KMS-11 (cell line): Measurements from ENCODE around the gene OR9Q1.

Experiments used
- H2AFZ ChIP-seq: fragments of 200-600 bp; sonication (generic); 2 replicates; pipeline ENCODE4 v1.6.1; 2016; ENCODE audit warnings: antibody characterized with exemption, mixed run types, low read depth
- H3K27ac ChIP-seq: fragments of 200-600 bp; sonication (generic); 2 replicates; pipeline ENCODE4 v1.6.1; 2016; ENCODE audit warnings: mild to moderate bottlenecking, mixed run types
- H3K27me3 ChIP-seq: fragments of 200-600 bp; sonication (generic); 2 replicates; pipeline ENCODE4 v1.6.1; 2017; ENCODE audit warnings: mild to moderate bottlenecking, low read depth, mixed run types, moderate library complexity; ENCODE audit not compliant: insufficient read depth
- H3K36me3 ChIP-seq: fragments of 200-600 bp; sonication (generic); 2 replicates; pipeline ENCODE4 v1.6.1; 2017; ENCODE audit warnings: mild to moderate bottlenecking, mixed run types; ENCODE audit not compliant: insufficient read depth
- H3K4me1 ChIP-seq: fragments of 200-600 bp; sonication (generic); 2 replicates; pipeline ENCODE4 v1.6.1; 2016; ENCODE audit warnings: mild to moderate bottlenecking, low read depth, mixed run types; ENCODE audit not compliant: poor library complexity, severe bottlenecking
- H3K4me2 ChIP-seq: fragments of 200-600 bp; sonication (generic); 2 replicates; pipeline ENCODE4 v1.7.0; 2016; ENCODE audit warnings: mild to moderate bottlenecking, mixed run types
- H3K4me3 ChIP-seq: fragments of 200-600 bp; sonication (generic); IDR thresholded peaks from 2 replicates; pipeline ENCODE4 v1.6.1; 2017; ENCODE audit warnings: low read depth, low read length, mixed read lengths; ENCODE audit not compliant: insufficient read depth
- H3K79me2 ChIP-seq: fragments of 200-600 bp; sonication (generic); 2 replicates; pipeline ENCODE4 v1.6.1; 2016; ENCODE audit warnings: low read depth, mixed run types; ENCODE audit not compliant: insufficient read depth
- H3K9ac ChIP-seq: fragments of 200-600 bp; sonication (generic); 2 replicates; pipeline ENCODE4 v1.6.1; 2016; ENCODE audit warnings: mild to moderate bottlenecking, mixed run types
- H4K20me1 ChIP-seq: fragments of 200-600 bp; sonication (generic); 2 replicates; pipeline ENCODE4 v1.6.1; 2016; ENCODE audit warnings: mild to moderate bottlenecking, mixed run types; ENCODE audit not compliant: insufficient read depth
- TF ChIP-seq, protein P1 (sequence below): fragments of 200-600 bp; sonication (generic); conservative IDR thresholded peaks from 2 replicates; pipeline ENCODE4 v1.6.1; 2017; ENCODE audit warnings: low read depth, mild to moderate bottlenecking, antibody characterized with exemption, low read length, moderate library complexity, mixed read lengths

The OR9Q1 gene

DNA sequence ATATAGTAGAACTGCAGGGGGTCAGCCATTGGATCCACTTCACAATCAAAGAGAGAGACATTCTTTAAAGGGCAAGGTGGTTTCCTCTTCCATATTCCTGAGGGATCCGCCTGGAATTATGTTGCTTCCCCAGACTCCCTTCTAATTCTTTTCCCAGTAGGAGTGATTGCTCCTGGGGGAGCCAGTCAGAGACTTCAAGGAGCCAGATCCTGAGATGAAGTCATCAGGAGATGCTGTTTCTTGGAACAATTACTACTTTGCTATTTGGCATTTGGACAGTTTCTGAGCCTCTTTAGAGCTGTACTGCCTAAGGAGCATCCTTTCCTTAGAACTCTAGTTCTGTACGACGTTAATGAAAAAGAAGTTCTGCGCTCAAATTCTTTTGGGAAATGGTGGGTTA is 163.3 kb downstream of the OR9Q1 start:
- peaks cover 29% of the 10 kb centered on the region for H3K4me1 ChIP-seq
- H3K4me3 ChIP-seq = no peak overlapping the region
- H2AFZ ChIP-seq = no peak overlapping the region
- no peaks in the 10 kb centered on the region for H3K36me3 ChIP-seq
- TF ChIP-seq, protein P1, sequence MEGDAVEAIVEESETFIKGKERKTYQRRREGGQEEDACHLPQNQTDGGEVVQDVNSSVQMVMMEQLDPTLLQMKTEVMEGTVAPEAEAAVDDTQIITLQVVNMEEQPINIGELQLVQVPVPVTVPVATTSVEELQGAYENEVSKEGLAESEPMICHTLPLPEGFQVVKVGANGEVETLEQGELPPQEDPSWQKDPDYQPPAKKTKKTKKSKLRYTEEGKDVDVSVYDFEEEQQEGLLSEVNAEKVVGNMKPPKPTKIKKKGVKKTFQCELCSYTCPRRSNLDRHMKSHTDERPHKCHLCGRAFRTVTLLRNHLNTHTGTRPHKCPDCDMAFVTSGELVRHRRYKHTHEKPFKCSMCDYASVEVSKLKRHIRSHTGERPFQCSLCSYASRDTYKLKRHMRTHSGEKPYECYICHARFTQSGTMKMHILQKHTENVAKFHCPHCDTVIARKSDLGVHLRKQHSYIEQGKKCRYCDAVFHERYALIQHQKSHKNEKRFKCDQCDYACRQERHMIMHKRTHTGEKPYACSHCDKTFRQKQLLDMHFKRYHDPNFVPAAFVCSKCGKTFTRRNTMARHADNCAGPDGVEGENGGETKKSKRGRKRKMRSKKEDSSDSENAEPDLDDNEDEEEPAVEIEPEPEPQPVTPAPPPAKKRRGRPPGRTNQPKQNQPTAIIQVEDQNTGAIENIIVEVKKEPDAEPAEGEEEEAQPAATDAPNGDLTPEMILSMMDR = no peak
- H3K27ac ChIP-seq = no peak overlapping the region
- no peak overlapping the region for H3K9ac ChIP-seq
- no peak overlapping the region for H3K4me2 ChIP-seq
- H3K79me2 ChIP-seq = no peaks in the 10 kb centered on the region
- H4K20me1 ChIP-seq = no peaks in the 10 kb centered on the region
- H3K27me3 ChIP-seq = no peaks in the 10 kb centered on the region

DNA sequence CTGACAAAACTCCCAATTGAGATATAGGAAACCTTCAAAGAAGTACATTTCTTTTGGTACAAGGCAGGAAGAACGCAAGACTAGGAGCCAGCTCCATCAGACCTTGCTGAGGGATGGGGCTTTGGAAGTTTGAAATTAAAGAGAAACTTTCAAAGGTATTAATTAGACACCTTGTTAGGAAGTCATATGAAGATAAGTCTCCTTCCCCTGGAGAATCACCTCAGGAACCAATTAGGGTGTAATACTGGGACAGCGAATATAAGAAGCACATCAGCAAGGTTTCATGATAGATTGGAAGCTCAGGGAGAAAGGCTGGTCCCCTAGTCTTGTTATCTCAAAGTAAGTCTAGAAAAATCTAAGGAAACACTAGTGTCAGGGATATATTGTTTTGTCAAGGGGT is 165.1 kb downstream of the OR9Q1 start, which contains the start of gene OR9Q2:
OR9Q2 (plus strand) TSS at position 301 of the 400 bp plus-strand sequence. CDS start 1,421 bp downstream, outside the sequence.
- Histone ChIP-seq H4K20me1 (no peaks in the 10 kb centered on the region), H3K4me1 (peaks cover 11% of the 10 kb centered on the region), H3K27me3 (no peaks in the 10 kb centered on the region), H3K36me3 (no peaks in the 10 kb centered on the region), H3K9ac (no peak within 1 kb of the TSS), H3K4me3 (no peak within 1 kb of the TSS), H3K27ac (no peak within 1 kb of the TSS), H2AFZ (no peak within 1 kb of the TSS), H3K79me2 (no peaks in the 10 kb centered on the region), H3K4me2 (no peak within 1 kb of the TSS)
- TF ChIP-seq, protein P1 = no peak

DNA sequence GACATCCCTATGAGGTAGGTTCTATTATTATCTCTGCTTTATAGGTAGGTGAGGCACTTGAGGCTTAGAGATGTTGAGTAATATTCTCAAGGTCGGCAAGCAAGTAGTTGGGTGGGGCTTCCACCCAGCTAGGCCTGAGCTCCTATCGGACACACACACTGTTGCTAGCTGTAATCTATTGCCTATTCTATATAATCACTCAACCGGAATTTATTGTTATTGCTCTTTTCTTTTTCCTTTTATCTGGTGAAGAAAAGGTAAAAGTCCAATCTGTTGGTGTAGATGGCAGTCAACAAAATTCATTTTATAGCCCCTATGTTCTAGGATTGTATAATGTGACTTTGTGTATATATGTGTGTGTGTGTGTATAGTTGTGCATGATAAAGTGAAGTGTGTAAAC is 168.5 kb downstream of the OR9Q1 start:
- Histone ChIP-seq H3K4me3 (no peak overlapping the region), H3K9ac (no peak overlapping the region), H2AFZ (no peak overlapping the region), H3K4me2 (no peak overlapping the region), H3K27me3 (no peaks in the 10 kb centered on the region), H3K36me3 (no peaks in the 10 kb centered on the region), H3K79me2 (no peaks in the 10 kb centered on the region), H3K27ac (no peak overlapping the region), H4K20me1 (no peaks in the 10 kb centered on the region), H3K4me1 (no peaks in the 10 kb centered on the region)
- TF ChIP-seq, protein P1 = no peak

DNA sequence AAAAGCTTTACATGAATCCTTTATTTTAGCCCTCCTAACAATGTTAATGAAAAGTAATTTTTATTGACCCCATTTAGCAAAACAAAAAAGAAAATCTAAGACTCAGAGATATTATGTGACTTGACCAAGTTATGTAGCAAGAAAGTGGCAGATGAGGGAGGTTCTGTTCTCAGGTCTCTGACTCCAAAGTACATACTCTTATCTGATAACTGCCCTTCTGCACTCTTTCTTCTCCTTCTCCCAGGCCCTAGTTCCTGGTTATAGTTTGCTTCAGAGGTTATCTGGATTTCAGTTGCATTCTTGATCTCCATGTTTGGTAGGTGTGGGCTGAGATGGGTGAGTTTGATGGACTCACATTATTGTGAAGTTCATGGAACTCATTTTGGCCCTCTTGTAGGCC is 169.7 kb downstream of the OR9Q1 start:
- H3K4me3 ChIP-seq = no peak overlapping the region
- H3K27ac ChIP-seq = no peak overlapping the region
- no peaks in the 10 kb centered on the region for H3K36me3 ChIP-seq
- no peaks in the 10 kb centered on the region for H4K20me1 ChIP-seq
- no peaks in the 10 kb centered on the region for H3K79me2 ChIP-seq
- H3K9ac ChIP-seq = no peak overlapping the region
- no peaks in the 10 kb centered on the region for H3K4me1 ChIP-seq
- H3K4me2 ChIP-seq = no peak overlapping the region
- TF ChIP-seq, protein P1 = no peak
- no peak overlapping the region for H2AFZ ChIP-seq
- no peaks in the 10 kb centered on the region for H3K27me3 ChIP-seq

DNA sequence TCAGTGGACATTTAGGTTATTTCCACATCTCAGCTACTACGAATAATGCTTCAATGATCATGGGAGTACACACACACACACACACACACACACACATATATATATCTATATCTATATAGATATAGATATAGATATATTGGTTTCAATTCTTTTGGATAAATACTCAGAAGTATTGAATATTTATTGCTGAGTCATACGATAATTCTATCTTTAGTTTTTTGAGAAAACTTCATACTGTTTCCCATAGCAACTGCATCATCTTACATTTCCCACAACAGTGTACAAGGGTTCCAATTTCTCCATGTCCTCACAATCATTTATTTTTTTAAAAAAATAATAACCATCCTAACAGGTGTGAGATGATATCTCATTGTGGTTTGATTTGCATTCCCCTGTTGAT is 172.3 kb downstream of the OR9Q1 start:
- Histone ChIP-seq H2AFZ (no peak overlapping the region), H3K27me3 (no peaks in the 10 kb centered on the region), H3K36me3 (no peaks in the 10 kb centered on the region), H3K4me2 (no peak overlapping the region), H3K4me3 (no peak overlapping the region), H3K9ac (no peak overlapping the region), H3K79me2 (no peaks in the 10 kb centered on the region), H3K4me1 (no peaks in the 10 kb centered on the region), H3K27ac (no peak overlapping the region), H4K20me1 (no peaks in the 10 kb centered on the region)
- TF ChIP-seq, protein P1 = no peak
